H1 (cell line): ENCODE measurements around the gene GALNT6. TPM values are rescaled to one million over a fixed set of nuclear protein-coding genes. Genes with fewer than 3 reads are reported as not detected.

Experiments used
- CTCF ChIA-PET: fragments of 300-600 bp; sonication (Branson Sonifier 250); formaldehyde crosslinking; loops from one replicate; lab custom pipeline; 2021; ENCODE audit not compliant: partially characterized antibody; lab: Charles Lee
- POLR2A ChIA-PET: fragments of 300-600 bp; sonication (Branson Sonifier 250); formaldehyde crosslinking; loops from one replicate; lab custom pipeline; 2021; ENCODE audit warnings: inconsistent platforms; ENCODE audit not compliant: partially characterized antibody; lab: Charles Lee
- DNase-seq, 2 experiments: peaks; one replicate each; pipeline versions ENCODE4 v3.0.0 to v3.0.0-alpha.2; 2010 to 2022; ENCODE audit warnings: low spot score in 2 of 2, low read depth in 1 of 2, mixed read lengths in 1 of 2
- FAIRE-seq: peaks from 2 replicates; lab custom pipeline; 2011; peaks lifted over from hg19 to GRCh38; lab: Jason Lieb, UNC
- H2AFZ ChIP-seq: 2 replicates; pipeline ENCODE4 v1.8.1; 2012; ENCODE audit warnings: low read length, inconsistent platforms
- H2AK5ac ChIP-seq: 2 replicates; pipeline ENCODE4 v1.6.1; 2013; ENCODE audit warnings: low read depth, low read length
- H2BK120ac ChIP-seq: replicated peaks from 2 replicates; pipeline ENCODE3; 2013; ENCODE audit warnings: low read depth, low read length, inconsistent platforms
- H2BK12ac ChIP-seq: 2 replicates; pipeline ENCODE4 v1.6.1; 2013; ENCODE audit warnings: low read depth, low read length
- H2BK15ac ChIP-seq: 2 replicates; pipeline ENCODE4 v1.6.1; 2013; ENCODE audit warnings: low read length
- H2BK20ac ChIP-seq: 2 replicates; pipeline ENCODE4 v1.6.1; 2013; ENCODE audit warnings: low read length
- H2BK5ac ChIP-seq: 2 replicates; pipeline ENCODE4 v1.6.1; 2013; ENCODE audit warnings: low read depth, low read length
- H3K14ac ChIP-seq: 2 replicates; pipeline ENCODE4 v1.6.1; 2013; ENCODE audit warnings: inconsistent platforms; ENCODE audit not compliant: insufficient read length
- H3K18ac ChIP-seq: 2 replicates; pipeline ENCODE4 v1.6.1; 2013; ENCODE audit warnings: low read length; ENCODE audit errors: extremely low read depth
- H3K23ac ChIP-seq: 2 replicates; pipeline ENCODE4 v1.6.1; 2013; ENCODE audit warnings: inconsistent platforms; ENCODE audit not compliant: insufficient read length
- H3K23me2 ChIP-seq: 2 replicates; pipeline ENCODE4 v1.6.1; 2013; ENCODE audit warnings: low read depth, low read length
- H3K27ac ChIP-seq: 2 replicates; pipeline ENCODE4 v1.6.1; 2011; ENCODE audit warnings: low read depth, low read length, inconsistent platforms
- H3K27me3 ChIP-seq, 4 experiments: replicated peaks in 1 of 4; 1 replicate in 1 of 4; 2 replicates in 3 of 4; pipeline versions ENCODE4 v1.6.1 to v1.8.1; 2011 to 2013; ENCODE audit warnings: low read length in 3 of 4, mild to moderate bottlenecking in 3 of 4, inconsistent platforms in 2 of 4, mixed read lengths in 2 of 4, moderate library complexity in 1 of 4; ENCODE audit not compliant: control insufficient read depth in 3 of 4, insufficient read depth in 3 of 4; ENCODE audit errors: extremely low read depth in 1 of 4
- H3K36me3 ChIP-seq, 4 experiments: 2 replicates each; pipeline versions ENCODE4 v1.6.1 to v1.8.1; 2011 to 2013; ENCODE audit warnings: mild to moderate bottlenecking in 4 of 4, low read length in 3 of 4, moderate library complexity in 2 of 4, control low read depth in 1 of 4, inconsistent platforms in 1 of 4; ENCODE audit not compliant: insufficient read depth in 4 of 4, control insufficient read depth in 2 of 4
- H3K4ac ChIP-seq: replicated peaks from 2 replicates; pipeline ENCODE3; 2013; ENCODE audit warnings: low read length, low read depth, mixed read lengths, inconsistent platforms; ENCODE audit not compliant: insufficient read length
- H3K4me1 ChIP-seq, 4 experiments: replicated peaks in 1 of 4; 1 replicate in 1 of 4; 2 replicates in 3 of 4; pipeline versions ENCODE4 v1.6.1 to v1.8.1; 2011 to 2013; ENCODE audit warnings: low read length in 3 of 4, inconsistent platforms in 2 of 4, mixed read lengths in 1 of 4; ENCODE audit not compliant: insufficient read depth in 4 of 4, control insufficient read depth in 3 of 4
- H3K4me2 ChIP-seq, 2 experiments: 2 replicates each; pipeline versions ENCODE4 v1.6.1 to v1.8.1; 2011 to 2013; ENCODE audit warnings: low read depth in 2 of 2, low read length in 2 of 2, control low read depth in 1 of 2, inconsistent platforms in 1 of 2, mild to moderate bottlenecking in 1 of 2; ENCODE audit not compliant: insufficient read depth in 1 of 2
- H3K4me3 ChIP-seq, 4 experiments: fragments of 200-600, 300-600 bp in 1 of 4; sonication (generic), shearing (Covaris generic), sonication (Bioruptor Twin) in 1 of 4; 2 replicates each; pipeline versions ENCODE4 v1.5.1 to v1.8.1; 2011 to 2016; ENCODE audit warnings: low read length in 4 of 4, low read depth in 3 of 4, control low read depth in 2 of 4, inconsistent platforms in 2 of 4, mild to moderate bottlenecking in 2 of 4, mixed read lengths in 1 of 4, moderate library complexity in 1 of 4; ENCODE audit not compliant: insufficient read depth in 2 of 4; ENCODE audit errors: extremely low read depth in 1 of 4
- H3K56ac ChIP-seq: replicated peaks from 2 replicates; pipeline ENCODE3; 2013; ENCODE audit warnings: low read depth, mild to moderate bottlenecking, mixed read lengths, low read length, inconsistent platforms; ENCODE audit not compliant: insufficient read length
- H3K79me1 ChIP-seq: 2 replicates; pipeline ENCODE4 v1.6.1; 2013; ENCODE audit warnings: low read depth, low read length, control low read depth
- H3K79me2 ChIP-seq, 2 experiments: 2 replicates each; pipeline versions ENCODE4 v1.6.1 to v1.8.1; 2012 to 2013; ENCODE audit warnings: low read length in 2 of 2, mild to moderate bottlenecking in 2 of 2, inconsistent platforms in 1 of 2; ENCODE audit not compliant: insufficient read depth in 2 of 2, control insufficient read depth in 1 of 2
- H3K9ac ChIP-seq, 4 experiments: replicated peaks in 1 of 4; 1 replicate in 1 of 4; 2 replicates in 3 of 4; pipeline versions ENCODE4 v1.6.1 to v1.8.1; 2011 to 2013; ENCODE audit warnings: low read depth in 3 of 4, low read length in 3 of 4, control low read depth in 2 of 4, mild to moderate bottlenecking in 2 of 4, moderate library complexity in 2 of 4, inconsistent platforms in 1 of 4; ENCODE audit errors: extremely low read depth in 1 of 4
- H3K9me3 ChIP-seq, 2 experiments: 2 replicates each; pipeline versions ENCODE4 v1.6.1 to v1.8.1; 2012 to 2013; ENCODE audit warnings: mild to moderate bottlenecking in 2 of 2, moderate library complexity in 2 of 2, control low read depth in 1 of 2, inconsistent platforms in 1 of 2, low read depth in 1 of 2, low read length in 1 of 2, mixed read lengths in 1 of 2; ENCODE audit not compliant: insufficient read depth in 2 of 2
- H4K20me1 ChIP-seq, 2 experiments: replicated peaks in 1 of 2; 2 replicates each; pipeline versions ENCODE3 to v1.8.1; 2011 to 2013; ENCODE audit warnings: inconsistent platforms in 2 of 2, low read length in 2 of 2, mild to moderate bottlenecking in 1 of 2; ENCODE audit not compliant: insufficient read depth in 2 of 2, control insufficient read depth in 1 of 2
- H4K5ac ChIP-seq: 2 replicates; pipeline ENCODE4 v1.6.1; 2013; ENCODE audit warnings: low read length, low read depth, mixed read lengths, inconsistent platforms; ENCODE audit not compliant: insufficient read length
- H4K8ac ChIP-seq: 2 replicates; pipeline ENCODE4 v1.8.0; 2013; ENCODE audit warnings: mild to moderate bottlenecking, moderate library complexity, low read length, inconsistent platforms; ENCODE audit not compliant: insufficient read depth; ENCODE audit errors: extremely low read depth
- H4K91ac ChIP-seq: replicated peaks from 2 replicates; pipeline ENCODE3; 2013; ENCODE audit warnings: low read length, mixed read lengths, inconsistent platforms; ENCODE audit not compliant: insufficient read length
- HDAC2 ChIP-seq, 2 experiments: fragments of 300-600 bp in 1 of 2; sonication (generic) in 1 of 2; IDR thresholded peaks; 2 replicates each; pipeline ENCODE4 v1.6.1; 2011 to 2012; ENCODE audit warnings: low read depth in 2 of 2, low read length in 2 of 2, mild to moderate bottlenecking in 2 of 2, moderate library complexity in 2 of 2, borderline replicate concordance in 1 of 2, inconsistent platforms in 1 of 2
- WGBS, 2 experiments: shearing (Covaris generic) in 1 of 2; methylation state at CpG; one replicate each; pipeline versions ENCODE4 v1.1.6 to v1.1.7; 2013 to 2015; ENCODE audit warnings: low lambda C conversion rate in 2 of 2, mixed read lengths in 2 of 2, inconsistent platforms in 1 of 2, low coverage in 1 of 2, missing lambda C conversion rate in 1 of 2; ENCODE audit not compliant: insufficient replicate concordance in 2 of 2, insufficient coverage in 1 of 2, insufficient read length in 1 of 2; ENCODE audit errors: extremely low coverage in 1 of 2, missing lambda C conversion rate in 1 of 2; 5-methylcytosine and 5-hydroxymethylcytosine counted together
- polyA plus RNA-seq, 7 experiments: library from polyadenylated mRNA; depleted of rRNA in 3 of 7; stranded (reverse) in 5 of 7; unstranded in 2 of 7; fragments of >200 nt in 5 of 7; fragments of 200-250 nt in 2 of 7; gene quantifications; 1 replicate in 5 of 7; 2 replicates in 1 of 7; 4 replicates in 1 of 7; pipeline versions ENCODE4 v1.2.1 to v1.2.3, GENCODE V29; 2011 to 2013; ENCODE audit warnings: missing spikeins in 2 of 7, mixed read lengths in 2 of 7
- total RNA-seq: library from RNA; stranded (reverse); fragmentation: NEBNext Ultra II Directional; extraction: Animal tissue kit (Norgen Biotek cat#: 25700); gene quantifications from 2 replicates; pipeline ENCODE4 v1.2.1, GENCODE V29; 2021

Gene GALNT6
- total and polyA plus RNA-seq, 2 of the 8 experiments (the other 6 are each of a cell fraction or from before 2014, with no cell fraction given), result 5.8 to 10.7 TPM

GRCh38 chr12:51403681-51404136 lies 12.5 kb upstream of the GALNT6 start:
- no peak overlapping the region for H3K23ac ChIP-seq
- 90% methylated on average over 4 of the region's 4 CpGs; no CpG with 5 or more reads in 1 of the 2 experiments for WGBS, 2 experiments
- TF ChIP-seq HDAC2 (IDR thresholded peaks at IDR 0.05; ENCODE audit: borderline replicate concordance in 1 of 2, low read depth in 2 of 2, low read length in 2 of 2), result no peak

More at GRCh38 chr12:51403681-51404136, 12.5 kb upstream of the GALNT6 start:
- Histone ChIP-seq H4K20me1 (no peaks in the 10 kb centered on the region), H2AFZ (no peak overlapping the region), H3K79me1 (no peaks in the 10 kb centered on the region), H3K18ac (no peak overlapping the region), H4K91ac (no peak overlapping the region), H3K9me3 (no peaks in the 10 kb centered on the region), H3K56ac (no peak overlapping the region), H4K5ac (no peak overlapping the region), H3K27me3 (no peaks in the 10 kb centered on the region), H2BK120ac (no peak overlapping the region), H2AK5ac (no peak overlapping the region), H2BK5ac (no peak overlapping the region), H3K36me3 (no peaks in the 10 kb centered on the region), H3K9ac (no peak overlapping the region), H2BK20ac (no peak overlapping the region), H3K4me3 (no peak overlapping the region), H2BK15ac (no peak overlapping the region), H3K4me1 (no peaks in the 10 kb centered on the region; a peak in 2 of 7 replicates), H3K14ac (no peak overlapping the region), H3K4me2 (no peak overlapping the region), H2BK12ac (no peak overlapping the region), H3K27ac (no peak overlapping the region), H3K4ac (no peak overlapping the region), H3K79me2 (no peaks in the 10 kb centered on the region), H4K8ac (no peak overlapping the region), H3K23me2 (no peaks in the 10 kb centered on the region)
- no peak for DNase-seq
- no peak for FAIRE-seq
- ChIA-PET POLR2A (interaction anchor here (1.3 kb wide), 1 partner anchor 12 kb away, joined by 4 read pairs; the partner anchor contains the start of gene GALNT6), CTCF (interaction anchor here (1.1 to 1.8 kb wide), 2 partner anchors 12 to 17 kb away, joined by 4 to 5 read pairs; no protein-coding TSS in a partner anchor)
